GM06990 (cell line): ENCODE data around the gene DSG1.

Experiments
- DNase-seq: peaks from one replicate; pipeline ENCODE4 v3.0.0-alpha.2; 2011; ENCODE audit not compliant: insufficient read length; ENCODE audit errors: extremely low read depth
- H3K27me3 ChIP-seq: replicated peaks from 2 replicates; pipeline ENCODE4 v1.6.0; 2011; ENCODE audit warnings: low read length; ENCODE audit not compliant: control insufficient read depth, insufficient read depth
- H3K36me3 ChIP-seq: 2 replicates; pipeline ENCODE4 v1.5.1; 2011; ENCODE audit warnings: low read length; ENCODE audit not compliant: control insufficient read depth, insufficient read depth
- H3K4me3 ChIP-seq: replicated peaks from 2 replicates; pipeline ENCODE4 v1.5.1; 2011; ENCODE audit warnings: low read depth, mild to moderate bottlenecking, control low read depth, low read length
- CTCF ChIP-seq: IDR thresholded peaks from 2 replicates; pipeline ENCODE4 v1.5.1; 2011; ENCODE audit warnings: low read length, control low read depth, mild to moderate bottlenecking, inconsistent platforms; ENCODE audit not compliant: insufficient read depth, poor library complexity, severe bottlenecking

DSG1 gene

GRCh38 chr18:31291688-31292087, 26.3 kb upstream of the DSG1 start:
- Histone ChIP-seq H3K4me3 (no peak overlapping the region), H3K27me3 (no peaks in the 10 kb centered on the region), H3K36me3 (no peaks in the 10 kb centered on the region)
- DNase-seq = no peak
- TF ChIP-seq CTCF = no peak

GRCh38 chr18:31294199-31294747, 23.7 kb upstream of the DSG1 start:
- H3K27me3 ChIP-seq = no peaks in the 10 kb centered on the region
- H3K4me3 ChIP-seq = no peak overlapping the region
- no peaks in the 10 kb centered on the region for H3K36me3 ChIP-seq
- no peak for DNase-seq
- no peak for TF ChIP-seq CTCF

GRCh38 chr18:31297248-31297647, 20.7 kb upstream of the DSG1 start:
- H3K36me3 ChIP-seq = no peaks in the 10 kb centered on the region
- no peak for TF ChIP-seq CTCF
- no peak for DNase-seq
- H3K27me3 ChIP-seq = no peaks in the 10 kb centered on the region
- no peak overlapping the region for H3K4me3 ChIP-seq

GRCh38 chr18:31301201-31301655, 16.7 kb upstream of the DSG1 start:
- Histone ChIP-seq H3K36me3 (no peaks in the 10 kb centered on the region), H3K4me3 (no peak overlapping the region), H3K27me3 (no peaks in the 10 kb centered on the region)
- no peak for TF ChIP-seq CTCF
- DNase-seq = no peak

- DNase-seq = no peak
- no peaks in the 10 kb centered on the region for H3K27me3 ChIP-seq
- no peak for TF ChIP-seq CTCF
These were observed 15.0 kb upstream of the DSG1 start for GRCh38 chr18:31302991-31303390.

GRCh38 chr18:31303771-31304170, 14.2 kb upstream of the DSG1 start:
- TF ChIP-seq CTCF = no peak
- H3K36me3 ChIP-seq = no peaks in the 10 kb centered on the region
- H3K27me3 ChIP-seq = no peaks in the 10 kb centered on the region
- no peak overlapping the region for H3K4me3 ChIP-seq
- no peak for DNase-seq

More at GRCh38 chr18:31302991-31303390, 15.0 kb upstream of the DSG1 start:
- no peaks in the 10 kb centered on the region for H3K36me3 ChIP-seq
- no peak overlapping the region for H3K4me3 ChIP-seq
